ENCODE data around the gene BCDIN3D. TPM values are rescaled to one million over a fixed set of nuclear protein-coding genes. Genes with fewer than 3 reads are reported as not detected.

BCDIN3D gene
- polyA plus RNA-seq, 1 of the 3 experiments (the other 2 are of a cell fraction) = 2.3 TPM

GRCh38 chr12:49804821-49805220, 38.1 kb downstream of the BCDIN3D start:
- 95% methylated on average over 8 of the region's 10 CpGs for WGBS (ENCODE audit: low lambda C conversion rate)
- TF ChIP-seq FOXJ3 (CRISPR knock-in tag; IDR thresholded peaks at IDR 0.05) (no peak), EZH2phosphoT487 (IDR thresholded peaks at IDR 0.05; ENCODE audit: borderline replicate concordance, low read depth) (no peak), TCF12 (IDR thresholded peaks at IDR 0.05) (no peak), NFIC (IDR thresholded peaks at IDR 0.05; ENCODE audit: borderline replicate concordance) (no peak), FOSL2 (IDR thresholded peaks at IDR 0.05; ENCODE audit: borderline replicate concordance, low read depth) (no peak), REST (IDR thresholded peaks at IDR 0.05; ENCODE audit: low read depth, low read length) (no peak), SMC3 (IDR thresholded peaks at IDR 0.05; ENCODE audit: low read depth, low read length) (no peak), JUND (IDR thresholded peaks at IDR 0.05) (no peak), FOXM1 (IDR thresholded peaks at IDR 0.05; ENCODE audit: low read depth) (no peak)
- TF ChIP-seq, protein P1, sequence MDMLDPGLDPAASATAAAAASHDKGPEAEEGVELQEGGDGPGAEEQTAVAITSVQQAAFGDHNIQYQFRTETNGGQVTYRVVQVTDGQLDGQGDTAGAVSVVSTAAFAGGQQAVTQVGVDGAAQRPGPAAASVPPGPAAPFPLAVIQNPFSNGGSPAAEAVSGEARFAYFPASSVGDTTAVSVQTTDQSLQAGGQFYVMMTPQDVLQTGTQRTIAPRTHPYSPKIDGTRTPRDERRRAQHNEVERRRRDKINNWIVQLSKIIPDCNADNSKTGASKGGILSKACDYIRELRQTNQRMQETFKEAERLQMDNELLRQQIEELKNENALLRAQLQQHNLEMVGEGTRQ (IDR thresholded peaks at IDR 0.05; ENCODE audit: borderline replicate concordance, low read depth, low read length) = no peak
- no peak overlapping the region for H3K4me3 ChIP-seq (ENCODE audit: low read depth in 2 of 2, low read length in 1 of 2)
- H3F3A ChIP-seq (replicated peaks; ENCODE audit: insufficient read depth) = no peaks in the 10 kb centered on the region
- no peak overlapping the region for H2AFZ ChIP-seq (ENCODE audit: low read depth)
- POLR2A ChIA-PET = no interaction called here
- no peak overlapping the region for H3K9ac ChIP-seq
- peak; percentile 2 for DNase-seq
- peaks cover 15% of the 10 kb centered on the region for H4K20me1 ChIP-seq (ENCODE audit: insufficient read depth)
- H3K9me2 ChIP-seq = no peaks in the 10 kb centered on the region
- H3K27me3 ChIP-seq (ENCODE audit: insufficient read depth) = no peaks in the 10 kb centered on the region
- H3K4me2 ChIP-seq = no peak overlapping the region
- peaks cover 14% of the 10 kb centered on the region; the same call in 1 of the 2 replicates for H3K79me2 ChIP-seq (ENCODE audit: insufficient read depth)
- H3K27ac ChIP-seq (ENCODE audit: low read depth in 2 of 2, low read length in 1 of 2) = no peak overlapping the region
- no peaks in the 10 kb centered on the region for H3K9me3 ChIP-seq
- H3K4me1 ChIP-seq (ENCODE audit: control insufficient read depth in 1 of 2, insufficient read depth in 2 of 2, low read depth in 1 of 2, low read length in 1 of 2) = no peaks in the 10 kb centered on the region
- CTCF ChIA-PET = interaction anchor here (0.8 to 2.2 kb wide), 3 partner anchors 27 to 167 kb away, joined by 3 to 10 read pairs (median 4); partner anchors contain the start of gene TMBIM6
- H3K36me3 ChIP-seq (replicated peaks in 1 of 2; ENCODE audit: control insufficient read depth in 1 of 2, insufficient read depth in 2 of 2, low read length in 1 of 2) = peaks cover 6 to 70% of the 10 kb centered on the region in 2 experiments

GRCh38 chr12:49803693-49804450, 39.0 kb downstream of the BCDIN3D start:
- WGBS (ENCODE audit: low lambda C conversion rate) = 92% methylated on average over 7 of the region's 12 CpGs
- DNase-seq = no peak
- H3K79me2 ChIP-seq (ENCODE audit: insufficient read depth) = 0 out of 2 replicates have a peak, but pooled peaks cover 9% of the 10 kb centered on the region
- peaks cover 6 to 70% of the 10 kb centered on the region in 2 experiments for H3K36me3 ChIP-seq (replicated peaks in 1 of 2; ENCODE audit: control insufficient read depth in 1 of 2, insufficient read depth in 2 of 2, low read length in 1 of 2)
- H3K27ac ChIP-seq (ENCODE audit: low read depth in 2 of 2, low read length in 1 of 2) = no peak overlapping the region
- ChIA-PET CTCF (interaction anchor here (1.2 to 2.2 kb wide), 2 partner anchors 26 to 253 kb away, joined by 3 to 10 read pairs; no protein-coding TSS in a partner anchor), POLR2A (no interaction called here)
- no peaks in the 10 kb centered on the region for H3F3A ChIP-seq (replicated peaks; ENCODE audit: insufficient read depth)
- no peaks in the 10 kb centered on the region for H3K9me2 ChIP-seq
- H3K9me3 ChIP-seq = no peaks in the 10 kb centered on the region
- no peaks in the 10 kb centered on the region for H3K4me1 ChIP-seq (ENCODE audit: control insufficient read depth in 1 of 2, insufficient read depth in 2 of 2, low read depth in 1 of 2, low read length in 1 of 2)
- H4K20me1 ChIP-seq (ENCODE audit: insufficient read depth) = peaks cover 5% of the 10 kb centered on the region; the same call in 1 of the 2 replicates
- no peak overlapping the region for H3K4me2 ChIP-seq
- H3K9ac ChIP-seq = no peak overlapping the region
- H2AFZ ChIP-seq (ENCODE audit: low read depth) = no peak overlapping the region
- no peak overlapping the region for H3K4me3 ChIP-seq (ENCODE audit: low read depth in 2 of 2, low read length in 1 of 2)
- no peaks in the 10 kb centered on the region for H3K27me3 ChIP-seq (ENCODE audit: insufficient read depth)
- TF ChIP-seq, protein P2, sequence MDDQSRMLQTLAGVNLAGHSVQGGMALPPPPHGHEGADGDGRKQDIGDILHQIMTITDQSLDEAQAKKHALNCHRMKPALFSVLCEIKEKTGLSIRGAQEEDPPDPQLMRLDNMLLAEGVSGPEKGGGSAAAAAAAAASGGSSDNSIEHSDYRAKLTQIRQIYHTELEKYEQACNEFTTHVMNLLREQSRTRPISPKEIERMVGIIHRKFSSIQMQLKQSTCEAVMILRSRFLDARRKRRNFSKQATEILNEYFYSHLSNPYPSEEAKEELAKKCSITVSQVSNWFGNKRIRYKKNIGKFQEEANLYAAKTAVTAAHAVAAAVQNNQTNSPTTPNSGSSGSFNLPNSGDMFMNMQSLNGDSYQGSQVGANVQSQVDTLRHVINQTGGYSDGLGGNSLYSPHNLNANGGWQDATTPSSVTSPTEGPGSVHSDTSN (IDR thresholded peaks at IDR 0.05) = no peak
- TF ChIP-seq CHD2 (IDR thresholded peaks at IDR 0.05; ENCODE audit: low read length, partially characterized antibody) = no peak
- TF ChIP-seq FOXM1 (IDR thresholded peaks at IDR 0.05; ENCODE audit: low read depth) = no peak
- no peak for TF ChIP-seq SMC3 (IDR thresholded peaks at IDR 0.05; ENCODE audit: low read depth, low read length)
- no peak for TF ChIP-seq RAD21 (IDR thresholded peaks at IDR 0.05; ENCODE audit: low read length)
- TF ChIP-seq YY1 (IDR thresholded peaks at IDR 0.05; ENCODE audit: low read depth) = no peak
- no peak for TF ChIP-seq REST (IDR thresholded peaks at IDR 0.05; ENCODE audit: low read depth, low read length)
- TF ChIP-seq NFIC (IDR thresholded peaks at IDR 0.05; ENCODE audit: borderline replicate concordance) = no peak
- no peak for TF ChIP-seq TAF1 (IDR thresholded peaks at IDR 0.05; ENCODE audit: borderline replicate concordance, low read depth, low read length)
